ENCODE results near the gene ETV3L.
"Not testable (repeated sequence)": the region's sequence is repeated elsewhere in the genome, so short reads cannot be mapped to it uniquely, and the experiment has no call there.

Gene ETV3L

GRCh38 chr1:157077394-157077793, 22.2 kb downstream of the ETV3L start:
- no peak for DNase-seq (ENCODE audit: low read depth in 2 of 2)

GRCh38 chr1:157073944-157074685, 25.5 kb downstream of the ETV3L start:
- DNase-seq (ENCODE audit: low read depth in 2 of 2): no peak

- DNase-seq (ENCODE audit: low read depth in 2 of 2): no peak
These were observed 30.0 kb downstream of the ETV3L start for GRCh38 chr1:157069601-157070000.

GRCh38 chr1:157059241-157059640, 40.4 kb downstream of the ETV3L start:
- not testable (repeated sequence) for DNase-seq (ENCODE audit: low read depth in 2 of 2)

- DNase-seq (ENCODE audit: low read depth in 2 of 2): no peak
These were observed 43.3 kb downstream of the ETV3L start for GRCh38 chr1:157056269-157056668.

GRCh38 chr1:157055729-157056128, 43.9 kb downstream of the ETV3L start:
- not testable (repeated sequence) for DNase-seq (ENCODE audit: low read depth in 2 of 2)

- no peak for DNase-seq (ENCODE audit: low read depth in 2 of 2)
These were observed 48.8 kb downstream of the ETV3L start for GRCh38 chr1:157050836-157051235.

GRCh38 chr1:157047062-157047410, 52.6 kb downstream of the ETV3L start:
- no peak for DNase-seq (ENCODE audit: low read depth in 2 of 2)

GRCh38 chr1:157045250-157046218, 54.1 kb downstream of the ETV3L start, which contains the start of gene ARHGEF11:
ARHGEF11 (minus strand) TSS chr1:157045742; CDS start chr1:157044330, 1,412 bp downstream.
- no peak for DNase-seq (ENCODE audit: low read depth in 2 of 2)

- no peak for DNase-seq (ENCODE audit: low read depth in 2 of 2)
These were observed 55.3 kb downstream of the ETV3L start for GRCh38 chr1:157044326-157044725.

GRCh38 chr1:157043685-157044084, 55.9 kb downstream of the ETV3L start:
- DNase-seq (ENCODE audit: low read depth in 2 of 2): no peak

- no peak for DNase-seq (ENCODE audit: low read depth in 2 of 2)
These were observed 56.8 kb downstream of the ETV3L start for GRCh38 chr1:157042846-157043245.
